GM21576 (cell line): Measurements from ENCODE around the gene FXYD5.

ENCODE experiments used
- ATAC-seq: cut with Tn5 transposase; IDR thresholded peaks from one replicate; pipeline ENCODE4 v1.9.1; 2021; ENCODE audit warnings: mild to moderate bottlenecking, moderate library complexity; ENCODE audit not compliant: unreplicated experiment

The FXYD5 gene

DNA sequence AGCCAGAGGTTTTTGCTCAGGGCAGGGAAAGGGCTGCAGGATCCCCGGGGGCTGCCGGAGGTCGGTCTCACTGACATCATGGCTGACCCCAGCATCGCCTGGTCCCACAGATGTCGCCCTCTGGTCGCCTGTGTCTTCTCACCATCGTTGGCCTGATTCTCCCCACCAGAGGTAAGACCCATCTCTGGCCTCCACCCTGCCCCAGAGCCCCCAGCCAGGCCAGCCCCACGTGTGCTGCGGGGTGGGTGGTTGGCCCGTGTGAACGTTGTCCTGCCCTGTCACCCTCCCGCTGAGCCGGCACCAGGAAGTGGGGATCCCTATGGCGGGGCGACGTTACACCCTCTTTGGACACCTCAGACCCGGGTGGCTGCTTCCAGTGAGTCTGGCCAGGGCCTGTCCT is 906 bp downstream of the FXYD5 start:
- no peak for ATAC-seq

DNA sequence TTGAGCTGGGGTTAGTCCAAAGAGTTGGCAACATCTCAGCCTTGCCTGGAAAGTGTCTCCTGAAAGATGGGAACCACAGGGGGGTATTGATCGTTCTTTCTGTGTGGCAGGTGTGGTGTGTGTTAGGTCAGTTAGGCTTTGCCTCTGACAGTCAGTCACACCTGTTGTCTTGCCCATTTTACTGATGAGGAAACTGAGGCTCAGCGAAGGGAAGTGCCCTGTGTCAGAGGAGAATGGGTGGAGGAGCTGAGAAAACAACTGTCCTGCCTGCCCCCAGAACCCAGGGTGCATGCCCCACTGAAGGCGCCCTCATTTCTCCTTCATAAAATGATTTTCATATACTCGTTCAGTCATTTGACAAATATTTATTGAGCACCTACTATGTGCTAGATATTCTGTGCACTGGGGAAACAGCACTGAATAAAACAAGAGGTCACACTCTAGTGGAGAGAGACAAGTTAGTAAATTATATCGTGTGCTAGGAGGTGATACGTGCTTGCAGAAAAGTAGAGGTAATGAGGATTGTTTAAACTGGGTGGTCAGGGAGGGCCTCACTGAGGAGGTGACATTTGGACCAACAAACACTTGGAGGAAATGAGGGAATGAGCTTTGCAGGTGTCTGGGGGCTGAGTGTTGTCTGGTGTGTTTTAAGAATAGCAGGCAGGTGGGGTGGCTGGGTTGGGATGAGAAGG is 1.6 kb downstream of the FXYD5 start:
- no peak for ATAC-seq

DNA sequence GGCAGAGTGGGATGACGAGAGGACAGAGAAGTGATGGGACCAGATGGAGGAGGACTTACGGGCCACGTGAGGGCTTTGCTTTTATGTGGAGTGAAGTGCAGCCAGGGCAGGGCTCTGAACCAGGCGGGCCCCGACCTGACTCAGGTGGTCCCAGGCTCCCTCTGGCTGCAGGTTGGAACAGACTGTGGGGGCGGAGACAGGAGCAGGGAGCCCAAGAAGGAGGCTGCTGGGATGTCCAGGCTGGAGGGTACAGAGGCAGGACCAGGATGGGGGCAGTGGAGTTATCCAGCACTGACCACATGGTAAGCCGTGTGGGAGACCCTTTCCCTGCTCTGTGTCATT is 2.1 kb downstream of the FXYD5 start:
- ATAC-seq = no peak

DNA sequence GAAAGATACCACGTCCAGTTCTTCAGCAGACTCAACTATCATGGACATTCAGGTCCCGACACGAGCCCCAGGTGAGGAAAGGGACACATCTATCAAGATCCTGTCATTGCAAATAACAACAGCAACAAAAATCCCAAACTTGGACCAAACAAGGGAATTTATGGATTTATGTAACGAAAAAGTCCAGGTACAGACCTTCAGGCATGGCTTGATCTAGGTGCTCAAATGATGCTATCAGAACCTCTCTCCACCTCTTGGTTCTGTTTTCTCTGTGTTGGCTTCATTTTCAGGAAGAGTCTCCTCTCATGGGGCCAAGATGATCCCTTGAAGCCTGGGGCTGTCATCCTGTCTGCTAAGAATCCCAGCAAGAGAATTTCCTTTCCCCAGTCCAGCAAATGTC is 2.9 kb downstream of the FXYD5 start:
- ATAC-seq = no peak

DNA sequence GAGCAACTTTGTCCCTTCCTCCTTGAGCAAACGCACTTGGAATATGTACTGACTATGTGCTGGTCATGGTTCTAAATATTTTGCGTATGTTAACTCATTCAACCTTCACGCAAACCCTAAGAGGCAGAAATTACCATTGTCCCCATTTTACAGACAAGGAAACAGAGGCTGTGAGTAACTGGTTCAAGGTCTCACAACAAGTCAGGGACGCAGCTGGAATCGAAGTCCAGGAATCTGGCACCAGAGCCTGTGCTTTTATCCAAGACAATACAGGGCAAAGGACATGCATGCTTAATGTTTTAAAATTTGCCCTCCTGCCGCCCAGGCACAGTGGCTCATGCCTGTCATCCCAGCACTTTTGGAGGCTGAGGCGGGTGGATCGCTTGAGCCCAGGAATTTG is 5.1 kb downstream of the FXYD5 start:
- no peak for ATAC-seq

DNA sequence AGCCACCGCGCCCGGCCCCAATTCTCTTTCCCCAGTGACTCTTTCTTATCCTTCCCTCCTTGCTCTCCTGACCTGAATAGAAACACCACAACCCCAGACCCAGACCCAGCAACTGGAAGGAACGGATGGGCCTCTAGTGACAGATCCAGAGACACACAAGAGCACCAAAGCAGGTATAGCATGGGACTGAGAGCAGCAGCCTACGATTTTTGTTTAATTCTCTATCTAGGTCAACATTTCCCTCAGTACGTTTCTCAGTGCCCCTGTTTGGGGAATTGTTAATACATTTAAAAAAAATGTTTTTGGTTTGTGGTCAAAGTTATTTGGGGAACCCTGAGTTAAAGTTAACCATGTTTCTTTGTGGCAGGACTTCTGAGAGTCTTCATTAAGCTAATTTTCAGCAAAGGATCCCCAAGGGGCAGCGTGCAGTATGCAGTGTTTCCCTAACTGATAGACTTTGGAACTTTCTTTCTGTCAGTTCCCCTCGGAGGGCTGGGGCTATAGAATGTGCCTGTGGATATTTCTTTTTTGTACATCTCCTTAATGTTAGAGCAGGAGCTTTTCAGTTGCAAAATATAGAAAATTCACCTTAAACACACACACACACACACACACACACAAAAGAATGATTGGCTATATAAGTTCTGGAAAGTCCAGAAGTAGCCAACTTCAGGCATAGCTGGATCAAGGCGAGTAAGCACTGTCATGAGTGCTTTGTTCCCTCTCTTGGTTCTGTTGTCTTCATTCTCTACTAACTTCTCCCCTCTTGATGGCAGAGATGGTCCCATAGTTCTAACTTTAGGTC is 6.3 kb downstream of the FXYD5 start:
- no peak for ATAC-seq

DNA sequence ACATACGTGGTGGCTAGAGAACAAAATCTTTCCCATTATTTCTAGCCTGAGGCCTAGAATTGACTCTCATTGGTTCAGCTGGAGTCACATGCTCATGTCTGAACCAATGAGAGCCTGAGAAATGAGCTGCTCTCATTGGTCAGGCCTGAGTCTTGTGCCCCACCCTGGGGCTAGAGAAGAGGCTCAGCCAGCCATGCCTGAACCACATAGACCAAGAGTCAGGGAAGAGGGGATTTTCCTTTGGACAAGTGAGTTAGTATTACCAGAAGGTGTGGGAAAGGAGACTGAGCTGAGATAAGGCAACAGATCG is 6.9 kb downstream of the FXYD5 start:
- no peak for ATAC-seq

DNA sequence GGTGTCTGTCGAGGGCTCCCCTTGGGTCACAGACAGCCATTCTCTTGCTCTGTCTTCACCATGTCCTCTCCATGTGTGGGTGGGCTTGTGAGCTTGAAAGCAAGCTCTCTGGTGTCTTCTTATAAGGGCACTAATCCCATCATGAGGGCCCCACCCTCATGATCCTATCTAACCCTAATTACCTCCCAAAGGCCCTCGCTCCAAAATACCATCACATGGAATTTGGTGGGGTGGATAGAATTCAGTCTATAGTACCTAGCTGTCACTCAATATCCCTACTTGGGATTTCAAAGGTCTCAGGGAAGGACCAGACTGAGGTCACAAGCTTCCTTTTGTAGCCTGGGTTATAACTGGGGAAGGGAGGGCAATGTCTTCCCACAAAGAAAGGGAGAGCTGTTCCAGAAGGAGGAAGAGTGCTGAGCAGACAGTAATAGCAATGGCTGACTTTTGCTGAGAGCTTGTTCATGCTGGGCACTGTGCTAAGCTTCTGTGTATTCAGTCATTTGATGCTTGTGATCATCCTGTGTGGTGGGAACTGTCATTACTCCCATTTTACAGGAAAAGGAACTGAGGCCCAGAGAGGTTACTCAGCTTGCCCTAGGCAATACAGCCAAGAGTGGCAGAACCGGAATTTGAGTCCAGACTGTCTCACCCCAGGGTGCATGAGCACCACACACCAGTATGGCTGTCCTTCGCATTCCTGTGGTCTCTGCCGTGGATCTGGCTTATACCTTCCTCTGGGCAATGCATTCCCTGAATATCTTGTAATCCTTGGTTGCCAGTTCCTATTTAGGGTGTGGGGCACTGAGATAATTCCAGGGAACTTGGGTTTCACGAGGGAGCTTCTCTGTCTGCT is 8.2 kb downstream of the FXYD5 start:
- no peak for ATAC-seq

DNA sequence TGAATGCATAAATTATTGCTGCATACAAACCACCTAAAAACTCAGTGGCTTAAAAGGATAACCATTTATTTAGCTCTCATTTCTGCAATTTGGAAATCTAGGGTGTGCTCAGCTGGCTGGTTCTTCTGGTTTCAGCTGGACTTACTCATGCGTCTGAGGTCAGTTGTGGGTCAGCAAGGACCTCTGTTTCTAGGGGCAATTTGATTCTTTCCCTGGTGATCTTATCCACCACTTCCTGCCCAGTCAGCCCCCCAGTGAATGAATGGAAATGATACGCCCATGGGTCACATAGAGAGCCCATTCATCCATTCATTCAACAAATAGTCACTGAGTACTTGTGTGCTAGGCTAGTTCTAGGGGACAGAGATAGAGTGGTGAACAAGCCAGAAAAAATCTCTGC is 9.9 kb downstream of the FXYD5 start:
- no peak for ATAC-seq

DNA sequence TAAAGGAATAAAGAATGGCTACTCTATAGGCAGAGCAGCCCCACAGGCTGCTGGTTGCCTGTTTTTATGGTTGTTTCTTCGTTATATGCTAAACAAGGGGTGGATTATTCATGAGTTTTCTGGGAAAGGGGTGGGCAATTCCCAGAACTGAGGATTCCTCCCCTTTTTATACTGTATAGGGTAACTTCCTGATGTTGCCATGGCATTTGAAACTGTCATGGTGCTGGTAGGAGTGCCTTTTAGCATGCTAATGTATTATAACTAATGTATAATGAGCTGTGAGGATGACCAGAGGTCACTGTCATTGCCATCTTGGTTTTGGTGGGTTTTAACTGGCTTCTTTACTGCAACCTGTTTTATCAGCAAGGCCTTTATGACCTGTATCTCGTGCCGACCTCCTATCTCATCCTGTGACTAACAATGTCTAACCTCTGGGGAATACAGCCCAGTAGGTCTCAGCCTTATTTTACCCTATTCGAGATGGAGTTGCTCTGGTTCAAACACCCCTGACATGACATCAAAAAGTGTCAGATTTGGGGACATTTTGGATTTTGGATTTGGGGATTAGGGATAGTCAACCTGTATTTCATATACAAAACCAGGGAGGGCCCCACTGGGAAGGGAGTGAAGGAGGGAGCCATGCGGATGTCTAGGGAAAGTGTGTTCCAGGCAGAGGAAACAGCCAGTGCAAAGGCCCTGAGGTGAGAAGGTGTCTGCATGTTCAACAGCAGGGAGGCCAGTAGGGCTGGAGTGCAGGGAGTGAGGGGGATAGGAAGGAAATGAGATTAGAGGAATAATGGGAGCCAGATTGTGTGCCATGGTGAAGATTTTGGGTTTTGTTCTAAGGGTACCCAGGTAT is 10.9 kb downstream of the FXYD5 start:
- ATAC-seq = no peak

DNA sequence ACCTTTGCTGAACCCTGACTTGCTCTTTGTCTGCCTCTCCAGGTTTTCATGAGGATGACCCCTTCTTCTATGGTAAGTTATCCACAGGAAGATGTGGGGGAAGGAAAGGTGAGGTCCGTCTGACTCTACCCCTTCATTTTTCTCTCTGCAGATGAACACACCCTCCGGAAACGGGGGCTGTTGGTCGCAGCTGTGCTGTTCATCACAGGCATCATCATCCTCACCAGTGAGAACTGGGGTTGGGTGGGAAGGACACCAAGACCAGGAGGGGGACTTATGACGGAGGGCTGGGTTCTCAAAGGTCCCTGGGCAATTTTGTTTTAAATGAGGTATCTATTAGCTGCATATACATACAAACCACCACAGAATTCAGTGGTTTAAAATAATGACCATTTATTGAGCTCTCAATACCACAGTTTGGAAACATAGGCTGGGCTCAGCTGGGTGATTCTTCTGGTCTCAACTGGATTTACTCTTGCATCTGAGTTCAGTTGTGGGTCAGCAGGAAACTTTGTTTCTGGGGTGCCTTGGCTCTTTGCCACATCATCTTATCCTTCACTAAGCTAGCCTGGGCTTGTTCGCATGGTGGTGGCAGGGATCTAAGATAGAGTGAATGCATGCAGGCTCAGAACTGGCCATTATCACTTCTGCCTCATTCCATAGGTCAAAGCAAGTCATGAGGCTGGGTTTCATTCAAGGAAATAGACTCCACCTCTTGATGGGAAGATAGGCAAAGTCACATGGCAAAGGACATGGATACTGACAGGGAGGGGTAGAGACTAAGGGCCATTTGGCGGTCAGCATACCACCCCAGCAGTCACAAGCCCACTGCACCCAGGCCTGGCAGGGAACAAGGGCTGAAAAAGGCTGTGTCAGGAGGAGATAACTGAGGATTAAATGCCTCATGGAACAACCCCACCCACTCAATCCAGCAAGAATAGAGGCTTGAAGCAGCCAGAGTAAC is 11.8 kb downstream of the FXYD5 start:
- ATAC-seq = no peak

DNA sequence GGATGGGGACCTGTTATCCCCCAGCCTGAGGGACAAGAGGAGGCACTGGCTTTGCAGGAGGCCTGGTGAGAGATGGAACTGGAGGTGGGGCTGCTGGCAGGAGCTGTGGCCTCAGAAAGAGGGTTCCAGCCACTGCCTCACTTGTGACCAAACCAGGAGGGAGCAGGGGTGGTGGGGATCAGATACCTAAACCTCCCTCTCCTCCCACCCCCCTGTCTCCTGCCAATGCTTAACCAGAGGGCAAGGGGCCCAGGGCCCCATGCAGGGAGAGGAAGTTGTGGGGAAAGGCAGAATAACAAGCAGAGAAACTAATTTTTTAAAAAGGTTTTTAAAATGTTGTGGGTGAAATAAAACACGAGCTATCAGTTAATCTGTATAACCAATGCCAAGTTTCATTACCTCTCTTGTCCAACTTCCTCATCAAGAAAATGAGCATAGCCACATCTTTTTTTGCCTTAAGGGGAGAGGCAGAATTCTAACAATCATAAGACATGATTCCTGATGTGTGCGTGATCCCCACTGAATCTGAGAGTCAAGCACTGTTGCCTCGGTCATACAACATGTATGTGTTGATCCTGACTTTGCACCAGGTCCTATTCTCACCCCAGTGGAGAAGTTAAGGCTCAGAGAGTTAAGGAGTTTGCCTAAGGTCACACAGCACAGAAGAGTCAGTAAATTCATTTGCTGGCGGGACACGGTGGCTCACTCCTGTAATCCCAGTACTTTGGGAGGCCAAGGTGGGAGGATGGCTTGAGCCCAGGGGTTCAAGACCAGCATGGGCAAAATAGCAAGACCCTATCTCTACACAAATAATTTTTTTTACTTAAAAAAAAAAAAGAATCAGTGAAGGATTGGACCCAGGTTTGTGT is 12.9 kb downstream of the FXYD5 start:
- no peak for ATAC-seq

DNA sequence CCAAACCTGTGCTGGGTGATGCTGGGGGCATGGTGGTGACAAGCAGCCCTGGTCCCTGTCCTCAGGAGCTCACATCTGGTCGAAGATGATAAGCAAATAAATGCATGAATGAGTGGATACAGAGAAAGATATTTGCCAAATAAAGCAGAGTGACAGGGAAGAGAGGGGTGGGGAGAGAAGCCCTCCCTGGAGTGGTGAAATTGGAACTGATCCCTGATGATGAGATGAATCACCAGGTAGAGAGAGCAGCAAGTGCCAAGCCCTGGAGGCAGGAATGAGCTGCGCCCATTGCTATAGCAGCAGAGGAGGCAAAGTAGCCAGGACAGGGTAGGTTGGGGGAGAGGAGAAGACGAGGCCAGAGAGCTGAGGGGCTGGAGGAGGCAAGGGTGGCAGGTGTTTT is 13.7 kb downstream of the FXYD5 start:
- no peak for ATAC-seq

DNA sequence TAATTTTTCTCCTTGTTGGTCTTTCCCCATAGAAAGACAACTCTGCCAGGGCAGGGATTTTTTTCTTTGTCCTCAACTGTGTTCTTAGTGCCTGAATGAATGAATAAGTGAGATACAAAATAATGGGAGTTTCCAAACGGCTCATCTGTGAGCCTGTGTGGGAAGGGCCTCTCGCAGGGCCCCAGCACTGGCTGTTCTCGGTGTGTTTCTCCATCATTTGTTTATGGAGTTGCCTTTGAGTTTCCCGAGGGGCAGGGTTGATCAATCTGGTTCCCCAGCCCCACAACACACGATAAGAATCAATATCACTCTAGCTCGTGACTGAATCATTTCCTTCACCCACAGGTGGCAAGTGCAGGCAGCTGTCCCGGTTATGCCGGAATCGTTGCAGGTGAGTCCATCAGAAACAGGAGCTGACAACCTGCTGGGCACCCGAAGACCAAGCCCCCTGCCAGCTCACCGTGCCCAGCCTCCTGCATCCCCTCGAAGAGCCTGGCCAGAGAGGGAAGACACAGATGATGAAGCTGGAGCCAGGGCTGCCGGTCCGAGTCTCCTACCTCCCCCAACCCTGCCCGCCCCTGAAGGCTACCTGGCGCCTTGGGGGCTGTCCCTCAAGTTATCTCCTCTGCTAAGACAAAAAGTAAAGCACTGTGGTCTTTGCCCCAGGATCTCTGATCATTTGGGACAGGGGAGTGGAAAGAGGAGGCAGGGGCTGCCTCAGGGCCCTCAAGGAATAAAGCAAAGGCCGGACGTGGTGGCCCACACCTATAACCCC is 14.9 kb downstream of the FXYD5 start:
- ATAC-seq = no peak

DNA sequence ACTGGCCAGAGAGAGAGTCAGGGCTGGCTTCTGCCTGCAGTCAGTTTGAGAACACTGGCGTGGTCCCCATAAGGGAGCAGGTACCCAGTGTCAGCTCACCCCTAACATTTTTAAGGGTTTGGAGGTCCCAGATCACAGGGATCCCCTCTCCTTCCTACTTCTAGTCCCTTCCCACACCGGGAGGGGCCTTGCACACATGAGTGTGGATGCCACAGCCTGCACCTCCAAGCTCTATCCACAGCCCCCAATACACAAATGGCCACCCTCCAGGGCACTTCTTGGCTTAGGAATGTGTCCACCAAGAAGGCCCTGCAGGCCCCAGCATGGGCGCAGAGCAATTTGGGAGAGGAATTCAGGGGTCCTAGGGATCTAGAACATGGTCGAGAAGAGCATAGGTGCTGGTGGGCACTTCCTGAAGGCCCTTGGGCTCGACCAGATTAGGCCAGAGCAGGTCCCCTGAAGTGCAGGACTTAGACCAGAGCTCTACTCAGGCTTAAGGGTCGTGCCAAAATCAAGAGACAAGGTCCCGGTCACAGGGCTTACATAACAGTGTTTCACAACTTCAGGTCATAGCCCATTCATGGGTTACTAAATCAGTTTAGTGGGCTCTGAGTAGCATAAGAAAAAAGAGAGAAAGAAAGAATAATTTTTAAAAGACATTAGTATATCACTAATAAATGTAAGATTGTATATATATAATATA is 16.0 kb downstream of the FXYD5 start:
- ATAC-seq = no peak

DNA sequence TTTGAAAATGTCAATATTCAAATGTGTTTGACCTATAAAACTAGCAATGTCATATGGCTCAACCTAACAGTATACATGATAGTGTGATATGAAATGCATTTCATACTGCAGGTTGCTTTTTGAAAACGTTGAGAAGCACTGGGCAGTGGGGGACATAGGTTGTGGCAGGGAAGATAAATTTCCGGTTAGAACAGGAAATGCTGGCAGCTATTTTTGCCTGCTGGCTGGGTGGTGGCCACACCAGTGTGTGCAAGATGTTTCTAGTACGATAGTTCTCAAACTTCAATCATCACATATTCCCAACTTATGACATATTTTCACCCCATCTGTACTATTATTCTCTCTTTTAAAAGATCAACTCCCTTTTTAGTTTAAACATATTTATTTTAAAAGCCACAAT is 17.2 kb downstream of the FXYD5 start:
- no peak for ATAC-seq

DNA sequence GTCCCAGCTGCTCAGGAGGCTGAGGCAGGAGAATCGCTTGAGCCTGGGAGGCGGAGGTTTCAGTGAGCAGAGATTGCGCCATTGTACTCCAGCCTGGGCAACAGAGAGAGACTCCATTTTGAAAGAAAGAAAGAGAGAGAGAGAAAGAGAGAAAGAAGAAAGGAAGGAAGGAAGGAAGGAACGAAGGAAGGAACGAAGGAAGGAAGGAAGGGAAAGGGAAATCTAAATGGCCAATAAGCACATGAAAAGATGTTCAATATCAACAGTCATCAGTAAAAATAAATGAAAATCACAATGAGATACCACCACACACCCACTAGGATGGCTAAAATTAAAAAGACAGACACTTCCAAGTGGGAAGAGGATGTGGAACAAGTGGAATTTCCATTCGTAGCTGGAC is 19.7 kb downstream of the FXYD5 start:
- no peak for ATAC-seq

DNA sequence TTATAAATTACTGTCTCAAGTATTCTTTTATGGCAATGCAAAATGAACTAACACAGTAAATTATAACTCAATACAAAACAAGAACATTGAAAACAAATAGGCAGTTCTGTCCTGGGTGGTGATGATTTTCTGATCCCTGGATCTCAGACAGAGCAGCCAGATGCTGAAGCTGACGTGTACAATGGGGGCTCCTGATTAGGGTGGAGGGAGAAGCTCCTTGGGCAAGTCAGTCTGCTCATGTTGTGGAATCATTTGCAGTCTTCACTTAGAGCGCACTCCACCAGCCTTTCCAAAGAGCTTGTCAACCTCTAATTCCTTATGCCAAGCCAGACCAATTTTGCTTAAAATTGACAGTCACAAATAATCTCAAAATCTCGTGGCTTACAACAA is 21.6 kb downstream of the FXYD5 start:
- no peak for ATAC-seq
